ENCODE data around the gene THSD7A.

GRCh38 chr7:11593322-11593721 is 238.7 kb downstream of the THSD7A start:
- TF ChIP-seq, protein P1, sequence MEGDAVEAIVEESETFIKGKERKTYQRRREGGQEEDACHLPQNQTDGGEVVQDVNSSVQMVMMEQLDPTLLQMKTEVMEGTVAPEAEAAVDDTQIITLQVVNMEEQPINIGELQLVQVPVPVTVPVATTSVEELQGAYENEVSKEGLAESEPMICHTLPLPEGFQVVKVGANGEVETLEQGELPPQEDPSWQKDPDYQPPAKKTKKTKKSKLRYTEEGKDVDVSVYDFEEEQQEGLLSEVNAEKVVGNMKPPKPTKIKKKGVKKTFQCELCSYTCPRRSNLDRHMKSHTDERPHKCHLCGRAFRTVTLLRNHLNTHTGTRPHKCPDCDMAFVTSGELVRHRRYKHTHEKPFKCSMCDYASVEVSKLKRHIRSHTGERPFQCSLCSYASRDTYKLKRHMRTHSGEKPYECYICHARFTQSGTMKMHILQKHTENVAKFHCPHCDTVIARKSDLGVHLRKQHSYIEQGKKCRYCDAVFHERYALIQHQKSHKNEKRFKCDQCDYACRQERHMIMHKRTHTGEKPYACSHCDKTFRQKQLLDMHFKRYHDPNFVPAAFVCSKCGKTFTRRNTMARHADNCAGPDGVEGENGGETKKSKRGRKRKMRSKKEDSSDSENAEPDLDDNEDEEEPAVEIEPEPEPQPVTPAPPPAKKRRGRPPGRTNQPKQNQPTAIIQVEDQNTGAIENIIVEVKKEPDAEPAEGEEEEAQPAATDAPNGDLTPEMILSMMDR (conservative IDR thresholded peaks at IDR 0.05; ENCODE audit: low read depth, low read length): no peak
- TF ChIP-seq POLR2A (IDR thresholded peaks at IDR 0.05; ENCODE audit: low read depth, low read length) (no peak), SMC3 (IDR thresholded peaks at IDR 0.05; ENCODE audit: low read depth, low read length) (no peak), RAD21 (IDR thresholded peaks at IDR 0.05; ENCODE audit: low read length) (no peak), MAZ (IDR thresholded peaks at IDR 0.05; ENCODE audit: borderline replicate concordance, low read depth, low read length) (no peak), CEBPB (IDR thresholded peaks at IDR 0.05; ENCODE audit: low read depth, low read length) (no peak), CHD1 (IDR thresholded peaks at IDR 0.05; ENCODE audit: low read depth, low read length) (no peak), BHLHE40 (IDR thresholded peaks at IDR 0.05; ENCODE audit: low read depth, low read length) (no peak), RCOR1 (IDR thresholded peaks at IDR 0.05; ENCODE audit: insufficient replicate concordance, low read length) (no peak), MAFK (IDR thresholded peaks at IDR 0.05; ENCODE audit: low read depth, low read length) (no peak)
- TF ChIP-seq, protein P2, sequence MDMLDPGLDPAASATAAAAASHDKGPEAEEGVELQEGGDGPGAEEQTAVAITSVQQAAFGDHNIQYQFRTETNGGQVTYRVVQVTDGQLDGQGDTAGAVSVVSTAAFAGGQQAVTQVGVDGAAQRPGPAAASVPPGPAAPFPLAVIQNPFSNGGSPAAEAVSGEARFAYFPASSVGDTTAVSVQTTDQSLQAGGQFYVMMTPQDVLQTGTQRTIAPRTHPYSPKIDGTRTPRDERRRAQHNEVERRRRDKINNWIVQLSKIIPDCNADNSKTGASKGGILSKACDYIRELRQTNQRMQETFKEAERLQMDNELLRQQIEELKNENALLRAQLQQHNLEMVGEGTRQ (IDR thresholded peaks at IDR 0.05; ENCODE audit: low read depth, low read length): no peak

Measured in IMR-90 (cell line).